ENCODE results near the gene MEGF8.

GRCh38 chr19:42334697-42335373 lies 9.4 kb downstream of the MEGF8 start:
- TF ChIP-seq GATA2 (IDR thresholded peaks at IDR 0.05; ENCODE audit: low read depth, low read length), result no peak
- TF ChIP-seq GATA3 (IDR thresholded peaks at IDR 0.05; ENCODE audit: low read depth, low read length), result no peak

All from SH-SY5Y (cell line).